Adrenal gland (tissue), 12 donors: ENCODE measurements around the gene THTPA. TPM values are rescaled to one million over a fixed set of nuclear protein-coding genes. Genes with fewer than 3 reads are reported as not detected.

Source experiments
- DNase-seq, 7 donors: peaks; one replicate each; pipeline ENCODE4 v3.0.0-alpha.2; 2019 to 2020
- H3K27ac ChIP-seq, 5 donors: fragments of 200-600 bp; sonication (generic) in 4 of 5; 1 replicate in 3 of 5; 2 replicates in 2 of 5; pipeline versions ENCODE4 v1.5.1 to v1.8.0; 2016 to 2020; ENCODE audit warnings: mild to moderate bottlenecking in 1 of 5
- H3K27me3 ChIP-seq: fragments of 200-600 bp; 2 replicates; pipeline ENCODE4 v1.8.0; 2021
- H3K36me3 ChIP-seq, 2 donors: fragments of 200-600 bp; replicated peaks in 1 of 2; 1 replicate in 1 of 2; 2 replicates in 1 of 2; pipeline versions ENCODE4 v1.5.1 to v1.8.0; 2018 to 2022
- H3K4me1 ChIP-seq, 2 donors: fragments of 200-600 bp; replicated peaks in 1 of 2; 1 replicate in 1 of 2; 2 replicates in 1 of 2; pipeline versions ENCODE4 v1.5.1 to v1.8.0; 2018 to 2021
- H3K4me3 ChIP-seq, 4 donors: fragments of 200-600 bp; sonication (generic) in 3 of 4; one replicate each; pipeline ENCODE4 v1.5.1; 2016 to 2018
- H3K9me3 ChIP-seq, 3 donors: fragments of 200-600 bp; sonication (generic) in 1 of 3; replicated peaks in 1 of 3; 1 replicate in 2 of 3; 2 replicates in 1 of 3; pipeline versions ENCODE4 v1.5.1 to v1.8.0; 2016 to 2021
- POLR2A ChIP-seq, 2 donors: fragments of 450-650 bp; IDR thresholded peaks; one replicate each; pipeline ENCODE4 v1.6.1; 2017; ENCODE audit warnings: antibody characterized with exemption in 2 of 2, mild to moderate bottlenecking in 2 of 2, moderate library complexity in 1 of 2
- WGBS, 4 donors: extraction: QIAGEN DNeasy Blood & Tissue Kit in 2 of 4; methylation state at CpG; one replicate each; pipeline versions ENCODE4 v1.1.5 to v1.1.7; 2013 to 2017; 5-methylcytosine and 5-hydroxymethylcytosine counted together
- intact Hi-C, 2 donors: fragments of 100-400 bp; cut with DNase I; formaldehyde crosslinking; loops; one replicate each; pipeline versions ENCODE4 v1.14.1 to v1.15.0; 2022 to 2023
- polyA plus RNA-seq, 3 donors: library from polyadenylated mRNA; stranded (reverse); fragments of 200-250 nt in 2 of 3; fragments of 350-450 nt in 1 of 3; fragmentation: Illumina TruSeq in 1 of 3; extraction: RNeasy Lipid Tissue Mini Kit (QIAGEN cat#74804) in 1 of 3; gene quantifications; one replicate each; pipeline ENCODE4 v1.2.3, GENCODE V29; 2013 to 2014
- total RNA-seq, 9 donors: library from RNA; depleted of rRNA in 4 of 9; stranded (reverse); fragments of >200 nt in 4 of 9; fragments of 120-200 nt in 1 of 9; fragmentation: NEBNext Ultra II Directional in 1 of 9; extraction: Animal tissue kit (Norgen Biotek cat#: 25700) in 1 of 9; gene quantifications; one replicate each; pipeline versions ENCODE4 v1.1.0 to v1.2.4, GENCODE V29; 2013 to 2023
- TF ChIP-seq, protein P1 (sequence below), 6 experiments: fragments of 450-650 bp in 4 of 6; fragments of 200-600 bp in 2 of 6; sonication (generic) in 1 of 6; IDR thresholded peaks; 1 replicate in 5 of 6; 2 replicates in 1 of 6; pipeline versions ENCODE4 v1.5.1 to v1.8.0; 2016 to 2021; ENCODE audit warnings: antibody characterized with exemption in 6 of 6, mild to moderate bottlenecking in 2 of 6, moderate library complexity in 1 of 6
- donor health status: healthy with polysubstance abuse.
- donor health status: Bipolar disorder and iron deficiency.
- donor health status: DM: yes; HTN: yes; CAD: no.
- donor health status: DM: no; HTN: no; CAD: no.
- donor health status: DM: no; HTN: no; CAD: no.
- donor health status: DM: yes; HTN: yes; CAD: no.

Gene THTPA
- total and polyA plus RNA-seq, 12 donors, result 11.2 to 41.7 (median 27.2) TPM

DNA sequence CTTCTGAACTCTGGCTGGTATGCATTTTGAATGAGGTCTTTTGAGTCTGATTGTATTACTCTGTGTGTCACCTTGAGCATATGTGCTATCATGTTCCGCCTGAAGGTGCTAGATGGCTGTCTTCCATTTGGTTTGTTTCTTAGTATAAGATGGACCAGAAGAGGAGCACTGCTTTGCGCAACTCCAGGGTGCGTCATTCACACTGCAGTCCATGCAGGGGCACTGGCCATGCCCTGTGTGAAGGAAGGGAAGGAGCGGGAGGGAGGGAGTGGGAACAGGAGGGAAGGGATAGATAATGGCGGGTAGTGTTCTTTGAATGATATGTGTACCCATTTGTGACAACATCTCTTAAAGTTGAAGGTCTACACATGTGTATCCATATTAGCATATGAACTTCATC, 12.7 kb upstream of the THTPA start:
- 92 to 98% (median 96%) methylated on average over 5 of the region's 5 CpGs for WGBS, 4 donors

DNA sequence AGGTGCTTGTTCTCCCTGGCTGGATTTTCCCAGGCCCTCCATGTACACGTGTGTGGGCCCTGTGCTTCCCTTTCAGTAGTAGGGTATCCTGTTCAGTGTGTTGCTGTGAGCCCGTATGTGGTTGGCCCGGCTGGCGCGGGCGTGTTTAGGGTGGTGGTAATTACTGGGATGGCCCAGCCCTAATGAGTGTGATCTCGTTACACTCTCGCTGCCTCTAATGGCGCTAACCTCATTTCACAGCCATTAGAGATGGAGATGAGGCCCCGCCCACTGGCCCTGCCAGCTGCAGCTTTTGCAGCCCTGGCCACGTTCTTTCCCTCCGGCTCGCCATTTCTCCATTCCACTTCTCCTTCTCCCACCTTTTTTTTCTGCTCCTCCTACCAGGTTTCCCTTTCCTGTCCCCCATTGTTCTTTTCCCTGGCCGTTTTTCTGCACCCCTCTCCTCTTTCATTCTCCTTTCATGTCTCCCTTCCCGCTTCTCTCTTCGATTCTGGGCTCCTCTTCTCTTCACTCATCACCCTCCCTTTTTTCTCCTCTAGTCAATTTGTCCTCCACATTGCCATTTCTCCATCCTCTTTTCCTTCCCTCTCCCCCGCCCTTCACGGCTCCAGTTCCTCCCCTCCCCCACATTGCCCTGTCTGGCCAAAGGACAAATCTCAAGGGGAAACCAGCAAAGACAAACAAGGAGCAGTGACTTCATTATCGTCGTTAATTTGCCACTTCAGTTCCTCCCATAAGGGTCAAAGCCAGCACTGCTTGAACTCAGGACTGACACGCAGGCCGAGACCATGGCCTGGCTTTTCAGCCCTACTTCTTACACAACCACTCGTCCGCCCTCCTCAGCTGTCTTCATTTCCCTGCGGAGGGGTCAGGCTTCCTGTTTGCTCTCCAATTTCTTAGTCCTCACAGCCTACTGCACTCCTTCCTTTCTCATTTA, 11.3 kb upstream of the THTPA start:
- peaks cover 0 to 12% of the 10 kb centered on the region in 2 donors for H3K4me1 ChIP-seq
- H3K9me3 ChIP-seq, result no peaks in the 10 kb centered on the region
- intact Hi-C loops, result loop anchor here in 1 of 2 donors (5.0 kb wide), 1 partner anchor 72 kb away; no protein-coding TSS in a partner anchor
- peak overlapping the region in 2 of 5 donors; percentile 49 to 52 for H3K27ac ChIP-seq
- 56 to 63% (median 59%) methylated on average over 24 to 25 of the region's 25 CpGs for WGBS, 4 donors
- H3K36me3 ChIP-seq, result no peaks in the 10 kb centered on the region
- H3K4me3 ChIP-seq, result no peak overlapping the region
- no peaks in the 10 kb centered on the region for H3K27me3 ChIP-seq
- peak in 4 of 7 donors; percentile 21 to 80 (median 46) for DNase-seq
- TF ChIP-seq, protein P1, sequence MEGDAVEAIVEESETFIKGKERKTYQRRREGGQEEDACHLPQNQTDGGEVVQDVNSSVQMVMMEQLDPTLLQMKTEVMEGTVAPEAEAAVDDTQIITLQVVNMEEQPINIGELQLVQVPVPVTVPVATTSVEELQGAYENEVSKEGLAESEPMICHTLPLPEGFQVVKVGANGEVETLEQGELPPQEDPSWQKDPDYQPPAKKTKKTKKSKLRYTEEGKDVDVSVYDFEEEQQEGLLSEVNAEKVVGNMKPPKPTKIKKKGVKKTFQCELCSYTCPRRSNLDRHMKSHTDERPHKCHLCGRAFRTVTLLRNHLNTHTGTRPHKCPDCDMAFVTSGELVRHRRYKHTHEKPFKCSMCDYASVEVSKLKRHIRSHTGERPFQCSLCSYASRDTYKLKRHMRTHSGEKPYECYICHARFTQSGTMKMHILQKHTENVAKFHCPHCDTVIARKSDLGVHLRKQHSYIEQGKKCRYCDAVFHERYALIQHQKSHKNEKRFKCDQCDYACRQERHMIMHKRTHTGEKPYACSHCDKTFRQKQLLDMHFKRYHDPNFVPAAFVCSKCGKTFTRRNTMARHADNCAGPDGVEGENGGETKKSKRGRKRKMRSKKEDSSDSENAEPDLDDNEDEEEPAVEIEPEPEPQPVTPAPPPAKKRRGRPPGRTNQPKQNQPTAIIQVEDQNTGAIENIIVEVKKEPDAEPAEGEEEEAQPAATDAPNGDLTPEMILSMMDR (IDR thresholded peaks at IDR 0.05), result no peak
- TF ChIP-seq POLR2A (IDR thresholded peaks at IDR 0.05), result no peak

More for the DNA sequence above, 12.7 kb upstream of the THTPA start:
- Histone ChIP-seq H3K4me1 (peaks cover 0 to 16% of the 10 kb centered on the region in 2 donors), H3K36me3 (no peaks in the 10 kb centered on the region), H3K9me3 (no peaks in the 10 kb centered on the region), H3K27ac (no peak overlapping the region), H3K4me3 (no peak overlapping the region), H3K27me3 (no peaks in the 10 kb centered on the region)
- intact Hi-C loops, result no loop called here
- TF ChIP-seq POLR2A (IDR thresholded peaks at IDR 0.05), result no peak
- TF ChIP-seq, protein P1 (IDR thresholded peaks at IDR 0.05), result no peak
- no peak for DNase-seq

DNA sequence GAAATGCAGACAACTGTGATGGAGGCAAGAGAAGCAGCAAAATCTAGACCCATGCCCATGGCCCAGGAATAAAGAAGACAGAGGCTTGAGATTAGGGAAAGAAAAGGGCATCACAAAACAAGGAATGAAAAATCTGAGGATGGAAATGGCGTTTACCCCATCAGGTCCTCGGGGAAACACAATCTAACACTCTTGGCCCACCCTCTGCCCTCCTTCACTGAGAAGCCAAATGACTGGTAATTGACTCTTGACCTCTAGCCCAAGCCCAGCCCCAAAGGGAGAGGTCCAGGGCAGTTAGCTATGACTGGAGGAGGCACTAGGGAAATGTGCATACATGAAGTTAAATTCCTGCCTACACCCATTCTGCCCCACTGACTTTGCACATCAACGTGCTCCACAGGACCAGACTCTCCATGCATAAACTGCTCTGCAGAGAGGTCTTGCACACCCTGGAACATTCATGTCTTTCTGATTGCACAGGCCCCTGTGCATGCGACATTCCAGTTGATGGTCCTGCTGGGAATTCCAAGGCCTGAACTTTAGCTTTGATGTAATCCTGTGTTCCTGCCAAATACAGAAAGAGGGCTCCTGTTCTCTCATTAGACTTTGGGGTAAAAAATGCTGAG, 10.2 kb upstream of the THTPA start:
- H3K9me3 ChIP-seq, result no peaks in the 10 kb centered on the region
- H3K27me3 ChIP-seq, result no peaks in the 10 kb centered on the region
- intact Hi-C loops, result loop anchor here in 1 of 2 donors (5.0 kb wide), 1 partner anchor 74 kb away; no protein-coding TSS in a partner anchor
- 75 to 88% (median 85%) methylated on average over 4 of the region's 4 CpGs for WGBS, 4 donors
- TF ChIP-seq, protein P1 (IDR thresholded peaks at IDR 0.05), result no peak
- TF ChIP-seq POLR2A (IDR thresholded peaks at IDR 0.05), result no peak
- no peak overlapping the region for H3K4me3 ChIP-seq
- peaks cover 0 to 18% of the 10 kb centered on the region in 2 donors for H3K4me1 ChIP-seq
- H3K27ac ChIP-seq, result peak overlapping the region in 2 of 5 donors; percentile 49 to 52
- no peak for DNase-seq
- H3K36me3 ChIP-seq, result no peaks in the 10 kb centered on the region

DNA sequence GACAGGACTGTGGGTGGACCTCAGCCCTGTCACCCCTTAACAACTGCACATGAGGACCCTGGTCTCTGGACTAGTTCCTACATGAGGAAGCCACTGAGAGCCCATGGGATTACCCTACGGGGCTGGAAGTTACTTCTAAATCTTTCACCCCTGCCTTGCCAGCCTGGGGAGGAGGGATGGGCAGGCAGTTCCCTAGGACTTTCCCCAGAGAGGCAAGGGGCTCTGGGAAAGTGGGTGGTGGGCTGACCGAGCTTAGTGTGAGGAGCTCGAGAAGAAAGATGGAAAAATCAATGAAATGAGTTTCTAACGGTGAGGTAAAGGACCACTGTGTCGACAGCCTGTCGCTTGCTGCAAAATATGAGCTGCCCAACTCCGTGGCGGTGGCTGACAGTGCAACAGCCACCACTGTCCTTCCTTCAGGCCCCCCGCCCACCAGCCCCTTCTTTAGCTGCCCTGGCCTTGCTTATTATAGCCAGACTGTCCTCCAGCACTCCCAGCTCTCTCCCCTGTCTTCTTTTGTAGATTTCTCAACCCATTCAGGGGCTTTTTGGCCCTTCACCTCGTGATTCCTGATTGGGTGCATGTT, 9.5 kb upstream of the THTPA start:
- 64 to 80% (median 75%) methylated on average over 10 of the region's 10 CpGs for WGBS, 4 donors
- intact Hi-C loops, result loop anchor here in 1 of 2 donors (5.0 kb wide), 1 partner anchor 74 kb away; no protein-coding TSS in a partner anchor
- no peaks in the 10 kb centered on the region for H3K27me3 ChIP-seq

More for the DNA sequence above, 9.5 kb upstream of the THTPA start:
- no peak for DNase-seq
- no peak for TF ChIP-seq POLR2A (IDR thresholded peaks at IDR 0.05)
- TF ChIP-seq, protein P1 (IDR thresholded peaks at IDR 0.05), result no peak
- Histone ChIP-seq H3K36me3 (no peaks in the 10 kb centered on the region), H3K27ac (peak overlapping the region in 1 of 5 donors; percentile 28), H3K9me3 (no peaks in the 10 kb centered on the region), H3K4me1 (peaks cover 0 to 18% of the 10 kb centered on the region in 2 donors), H3K4me3 (no peak overlapping the region)
